HG03025 (cell line): ENCODE measurements around the gene SORCS1.
A peak's percentile ranks its signal among the peaks of the same experiment; 100 is the strongest.

ENCODE experiments used
- ATAC-seq: cut with Tn5 transposase; IDR thresholded peaks from one replicate; pipeline ENCODE4 v1.9.1; 2021; ENCODE audit warnings: mild to moderate bottlenecking, moderate library complexity; ENCODE audit not compliant: unreplicated experiment, low FRiP score

Gene SORCS1

GRCh38 chr10:106765928-106766327, 398.6 kb downstream of the SORCS1 start:
- ATAC-seq: no peak

- no peak for ATAC-seq
Observed at GRCh38 chr10:106765241-106765754, 399.2 kb downstream of the SORCS1 start.

GRCh38 chr10:106764360-106764759, 400.1 kb downstream of the SORCS1 start:
- no peak for ATAC-seq

GRCh38 chr10:106761906-106762305, 402.6 kb downstream of the SORCS1 start:
- ATAC-seq: no peak

GRCh38 chr10:106757521-106757920, 407.0 kb downstream of the SORCS1 start:
- no peak for ATAC-seq

- ATAC-seq: no peak
Observed at GRCh38 chr10:106751091-106751490, 413.4 kb downstream of the SORCS1 start.

- ATAC-seq: no peak
Observed at GRCh38 chr10:106746868-106747267, 417.6 kb downstream of the SORCS1 start.

- ATAC-seq: no peak
Observed at GRCh38 chr10:106741006-106741530, 423.4 kb downstream of the SORCS1 start.

GRCh38 chr10:106740071-106740470, 424.4 kb downstream of the SORCS1 start:
- no peak for ATAC-seq

GRCh38 chr10:106734220-106734619, 430.3 kb downstream of the SORCS1 start:
- ATAC-seq: no peak

- no peak for ATAC-seq
Observed at GRCh38 chr10:106728232-106728631, 436.3 kb downstream of the SORCS1 start.

- ATAC-seq: no peak
Observed at GRCh38 chr10:106727170-106727569, 437.3 kb downstream of the SORCS1 start.

GRCh38 chr10:106722524-106722923, 442.0 kb downstream of the SORCS1 start:
- no peak for ATAC-seq

GRCh38 chr10:106720683-106721082, 443.8 kb downstream of the SORCS1 start:
- ATAC-seq: no peak

GRCh38 chr10:106716381-106716780, 448.1 kb downstream of the SORCS1 start:
- ATAC-seq: no peak

GRCh38 chr10:106714734-106715555, 449.6 kb downstream of the SORCS1 start:
- no peak for ATAC-seq

GRCh38 chr10:106713846-106714245, 450.7 kb downstream of the SORCS1 start:
- ATAC-seq: no peak

GRCh38 chr10:106712988-106713387, 451.5 kb downstream of the SORCS1 start:
- ATAC-seq: no peak

- ATAC-seq: peak; percentile 59
Observed at GRCh38 chr10:106711313-106711906, 453.1 kb downstream of the SORCS1 start.

- ATAC-seq: no peak
Observed at GRCh38 chr10:106708506-106708905, 456.0 kb downstream of the SORCS1 start.

GRCh38 chr10:106707657-106708056, 456.8 kb downstream of the SORCS1 start:
- no peak for ATAC-seq

- no peak for ATAC-seq
Observed at GRCh38 chr10:106706127-106706526, 458.4 kb downstream of the SORCS1 start.
